GM04504 (cell line): ENCODE measurements around the gene ATP1B1.
"Not testable (repeated sequence)": the region's sequence is repeated elsewhere in the genome, so short reads cannot be mapped to it uniquely, and the experiment has no call there.

Experiments
- DNase-seq: peaks from one replicate; pipeline ENCODE4 v3.0.0-alpha.2; 2012; ENCODE audit warnings: low read depth

The ATP1B1 gene

GRCh38 chr1:169117014-169117413 is 10.5 kb downstream of the ATP1B1 start:
- DNase-seq = no peak

- DNase-seq = no peak
Measured at GRCh38 chr1:169117599-169117998, 11.1 kb downstream of the ATP1B1 start.

GRCh38 chr1:169118227-169118626 is 11.7 kb downstream of the ATP1B1 start:
- DNase-seq = no peak

GRCh38 chr1:169119405-169119804 is 12.9 kb downstream of the ATP1B1 start:
- no peak for DNase-seq

- DNase-seq = no peak
Measured at GRCh38 chr1:169120066-169120465, 13.6 kb downstream of the ATP1B1 start.

- DNase-seq = no peak
Measured at GRCh38 chr1:169121146-169121923, 14.8 kb downstream of the ATP1B1 start.

- DNase-seq = no peak
Measured at GRCh38 chr1:169122976-169123375, 16.5 kb downstream of the ATP1B1 start.

GRCh38 chr1:169124459-169124858 is 18.0 kb downstream of the ATP1B1 start:
- DNase-seq = no peak

GRCh38 chr1:169125597-169125996 is 19.1 kb downstream of the ATP1B1 start:
- not testable (repeated sequence) for DNase-seq

GRCh38 chr1:169126335-169126734 is 19.8 kb downstream of the ATP1B1 start:
- no peak for DNase-seq

GRCh38 chr1:169127305-169127704 is 20.8 kb downstream of the ATP1B1 start:
- no peak for DNase-seq

GRCh38 chr1:169128562-169128961 is 22.1 kb downstream of the ATP1B1 start:
- DNase-seq = no peak

GRCh38 chr1:169129109-169129784 is 22.8 kb downstream of the ATP1B1 start:
- no peak for DNase-seq

- no peak for DNase-seq
Measured at GRCh38 chr1:169130683-169131082, 24.2 kb downstream of the ATP1B1 start.

GRCh38 chr1:169132512-169133227 is 26.2 kb downstream of the ATP1B1 start:
- DNase-seq = no peak

- no peak for DNase-seq
Measured at GRCh38 chr1:169133228-169133576, 26.7 kb downstream of the ATP1B1 start.

- DNase-seq = no peak
Measured at GRCh38 chr1:169133801-169134502, 27.5 kb downstream of the ATP1B1 start.

GRCh38 chr1:169137357-169137756 is 30.9 kb downstream of the ATP1B1 start:
- DNase-seq = no peak

- no peak for DNase-seq
Measured at GRCh38 chr1:169138866-169139670, 32.6 kb downstream of the ATP1B1 start.

- no peak for DNase-seq
Measured at GRCh38 chr1:169141356-169141755, 34.9 kb downstream of the ATP1B1 start.

- no peak for DNase-seq
Measured at GRCh38 chr1:169142129-169142528, 35.6 kb downstream of the ATP1B1 start.

GRCh38 chr1:169143346-169143745 is 36.9 kb downstream of the ATP1B1 start:
- DNase-seq = no peak
